ENCODE results near the gene CERT1. TPM values are rescaled to one million over a fixed set of nuclear protein-coding genes. Genes with fewer than 3 reads are reported as not detected.

CERT1 gene
- polyA plus RNA-seq, 1 of the 3 experiments (the other 2 are of a cell fraction): 4.5 TPM

DNA sequence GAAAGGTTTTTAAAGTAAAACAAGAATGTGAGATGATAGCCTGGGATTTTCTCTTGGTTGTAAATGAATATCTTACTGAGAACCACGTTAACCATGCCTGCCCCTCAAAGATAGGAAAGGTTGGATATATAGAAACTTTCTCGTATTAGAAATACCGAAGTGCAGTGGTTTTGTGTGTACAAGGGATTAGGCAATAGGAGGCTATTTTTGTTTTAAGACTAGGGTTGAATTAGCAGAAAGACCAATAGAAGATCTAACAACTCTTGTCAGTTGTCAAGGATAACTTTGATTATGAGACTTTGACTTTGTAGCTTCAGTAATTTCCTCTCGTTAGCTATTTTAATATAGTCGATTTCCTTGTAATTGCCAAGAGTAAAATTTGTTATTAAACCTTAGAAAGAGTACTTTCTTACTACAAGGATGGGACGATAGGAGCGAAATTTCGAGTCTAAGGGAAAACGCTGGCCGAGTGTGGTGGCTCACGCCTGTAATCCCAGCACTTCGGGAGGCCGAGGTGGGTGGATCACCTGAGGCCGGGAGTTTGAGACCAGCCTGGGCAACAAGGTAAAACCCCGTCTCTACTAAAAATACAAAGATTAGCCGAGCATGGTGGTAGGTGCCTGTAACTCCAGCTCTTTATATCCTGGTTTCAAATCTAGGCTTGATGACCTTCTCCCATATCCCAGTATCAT, 1.1 kb upstream of the CERT1 start:
- POLR2A ChIA-PET: interaction anchor here (1.2 kb wide), 1 partner anchor 205 kb away, joined by 5 read pairs; the partner anchor contains the start of gene POC5
- TF ChIP-seq MXI1 (IDR thresholded peaks at IDR 0.05; ENCODE audit: low read depth, low read length): no peak
- peak overlapping the region; percentile 71 to 81 for H3K27ac ChIP-seq (ENCODE audit: low read depth in 2 of 2, low read length in 1 of 2)

DNA sequence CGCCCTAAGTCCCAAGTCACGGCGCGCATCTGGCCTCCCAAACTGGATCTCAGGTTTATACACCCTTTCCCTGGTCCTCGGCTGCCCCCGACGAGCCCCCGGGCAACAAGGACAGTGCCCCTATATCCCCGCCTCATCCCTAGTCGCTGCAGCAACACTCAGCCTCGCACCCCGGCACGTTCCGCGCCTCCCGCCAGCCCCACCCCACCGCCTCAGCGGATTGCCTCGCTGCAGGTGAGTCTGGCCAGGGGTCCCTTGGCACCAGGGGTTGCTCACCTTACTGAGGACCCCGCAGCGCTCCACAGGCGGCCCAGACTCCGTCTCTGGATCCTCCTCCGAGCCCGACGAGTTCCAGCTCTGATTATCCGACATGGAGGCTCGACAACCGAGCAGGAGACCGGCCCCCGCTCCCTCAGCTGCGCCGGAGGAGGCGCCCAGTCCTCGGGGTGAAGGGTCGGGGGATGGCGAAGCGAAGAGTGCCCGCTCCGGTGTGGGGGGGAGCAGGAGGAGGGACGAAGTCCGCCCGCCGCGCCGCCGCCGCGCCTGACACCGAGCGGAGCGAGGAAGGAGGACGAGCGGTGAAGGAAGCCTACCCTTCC, 494 bp downstream of the CERT1 start:
- Histone ChIP-seq H3K27ac (ENCODE audit: low read depth in 2 of 2, low read length in 1 of 2) (peak overlapping the region; percentile 85 to 93), H3K4me3 (ENCODE audit: low read depth in 2 of 2, low read length in 1 of 2) (peak overlapping the region; percentile 85 to 98), H3F3A (replicated peaks; ENCODE audit: insufficient read depth) (peaks cover 10% of the 10 kb centered on the region), H2AFZ (ENCODE audit: low read depth) (peak overlapping the region; percentile 76), H3K9me3 (no peaks in the 10 kb centered on the region), H3K36me3 (replicated peaks in 1 of 2; ENCODE audit: control insufficient read depth in 1 of 2, insufficient read depth in 2 of 2, low read length in 1 of 2) (peaks cover 0 to 5% of the 10 kb centered on the region in 2 experiments), H3K79me2 (ENCODE audit: insufficient read depth) (peaks cover 91% of the 10 kb centered on the region), H3K4me2 (peak overlapping the region; percentile 83), H3K4me1 (ENCODE audit: control insufficient read depth in 1 of 2, insufficient read depth in 2 of 2, low read depth in 1 of 2, low read length in 1 of 2) (peaks cover 3 to 6% of the 10 kb centered on the region in 2 experiments; a peak in 2 of 4 replicates), H3K9ac (peak overlapping the region; percentile 79), H3K27me3 (ENCODE audit: insufficient read depth) (no peaks in the 10 kb centered on the region), H4K20me1 (ENCODE audit: insufficient read depth) (no peaks in the 10 kb centered on the region; the same call in 1 of the 2 replicates), H3K9me2 (no peaks in the 10 kb centered on the region)
- ChIA-PET CTCF (interaction anchor here (1.6 kb wide), 1 partner anchor 170 kb away, joined by 9 read pairs; no protein-coding TSS in a partner anchor), POLR2A (interaction anchor here (1.1 to 1.2 kb wide), 2 partner anchors 174 to 206 kb away, joined by 3 to 5 read pairs; partner anchors contain the start of genes HMGCR and POC5)
- peak; percentile 69 for DNase-seq
- TF ChIP-seq MXI1 (IDR thresholded peaks at IDR 0.05; ENCODE audit: low read depth, low read length) (peak; percentile 15; the same call in 1 of the 2 replicates), USF2 (IDR thresholded peaks at IDR 0.05; ENCODE audit: borderline replicate concordance, low read depth, low read length) (no peak), TEAD4 (IDR thresholded peaks at IDR 0.05; ENCODE audit: borderline replicate concordance, insufficient read depth) (no peak)
- TF ChIP-seq, protein P1, sequence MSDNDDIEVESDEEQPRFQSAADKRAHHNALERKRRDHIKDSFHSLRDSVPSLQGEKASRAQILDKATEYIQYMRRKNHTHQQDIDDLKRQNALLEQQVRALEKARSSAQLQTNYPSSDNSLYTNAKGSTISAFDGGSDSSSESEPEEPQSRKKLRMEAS (IDR thresholded peaks at IDR 0.05; ENCODE audit: low read depth): peak; percentile 43; the same call in 1 of the 2 replicates
- 3% methylated on average over 21 of the region's 54 CpGs for WGBS (ENCODE audit: low lambda C conversion rate)

More for the DNA sequence above, 1.1 kb upstream of the CERT1 start:
- Histone ChIP-seq H3K4me2 (peak overlapping the region; percentile 73), H3K9ac (peak overlapping the region; percentile 76), H3K79me2 (ENCODE audit: insufficient read depth) (peaks cover 92% of the 10 kb centered on the region), H3K4me3 (ENCODE audit: low read depth in 2 of 2, low read length in 1 of 2) (peak overlapping the region; percentile 75 to 98), H3K36me3 (replicated peaks in 1 of 2; ENCODE audit: control insufficient read depth in 1 of 2, insufficient read depth in 2 of 2, low read length in 1 of 2) (peaks cover 0 to 5% of the 10 kb centered on the region in 2 experiments), H3F3A (replicated peaks; ENCODE audit: insufficient read depth) (peaks cover 10% of the 10 kb centered on the region), H4K20me1 (ENCODE audit: insufficient read depth) (no peaks in the 10 kb centered on the region; the same call in 1 of the 2 replicates), H2AFZ (ENCODE audit: low read depth) (peak overlapping the region; percentile 81), H3K9me2 (no peaks in the 10 kb centered on the region), H3K4me1 (ENCODE audit: control insufficient read depth in 1 of 2, insufficient read depth in 2 of 2, low read depth in 1 of 2, low read length in 1 of 2) (peaks cover 3 to 6% of the 10 kb centered on the region in 2 experiments; a peak in 2 of 4 replicates), H3K9me3 (no peaks in the 10 kb centered on the region), H3K27me3 (ENCODE audit: insufficient read depth) (no peaks in the 10 kb centered on the region)
- DNase-seq: no peak
- CTCF ChIA-PET: no interaction called here
- WGBS (ENCODE audit: low lambda C conversion rate): 42% methylated on average over 16 of the region's 16 CpGs

GRCh38 chr5:75510417-75510835, 1.0 kb downstream of the CERT1 start:
- H3K4me1 ChIP-seq (ENCODE audit: control insufficient read depth in 1 of 2, insufficient read depth in 2 of 2, low read depth in 1 of 2, low read length in 1 of 2): peaks cover 3 to 6% of the 10 kb centered on the region in 2 experiments; a peak in 2 of 4 replicates
- peaks cover 10% of the 10 kb centered on the region for H3F3A ChIP-seq (replicated peaks; ENCODE audit: insufficient read depth)
- H3K4me3 ChIP-seq (ENCODE audit: low read depth in 2 of 2, low read length in 1 of 2): peak overlapping the region; percentile 85 to 98
- H3K9ac ChIP-seq: peak overlapping the region; percentile 79
- peaks cover 3 to 5% of the 10 kb centered on the region in 2 experiments for H3K36me3 ChIP-seq (replicated peaks in 1 of 2; ENCODE audit: control insufficient read depth in 1 of 2, insufficient read depth in 2 of 2, low read length in 1 of 2)
- TF ChIP-seq, protein P2, sequence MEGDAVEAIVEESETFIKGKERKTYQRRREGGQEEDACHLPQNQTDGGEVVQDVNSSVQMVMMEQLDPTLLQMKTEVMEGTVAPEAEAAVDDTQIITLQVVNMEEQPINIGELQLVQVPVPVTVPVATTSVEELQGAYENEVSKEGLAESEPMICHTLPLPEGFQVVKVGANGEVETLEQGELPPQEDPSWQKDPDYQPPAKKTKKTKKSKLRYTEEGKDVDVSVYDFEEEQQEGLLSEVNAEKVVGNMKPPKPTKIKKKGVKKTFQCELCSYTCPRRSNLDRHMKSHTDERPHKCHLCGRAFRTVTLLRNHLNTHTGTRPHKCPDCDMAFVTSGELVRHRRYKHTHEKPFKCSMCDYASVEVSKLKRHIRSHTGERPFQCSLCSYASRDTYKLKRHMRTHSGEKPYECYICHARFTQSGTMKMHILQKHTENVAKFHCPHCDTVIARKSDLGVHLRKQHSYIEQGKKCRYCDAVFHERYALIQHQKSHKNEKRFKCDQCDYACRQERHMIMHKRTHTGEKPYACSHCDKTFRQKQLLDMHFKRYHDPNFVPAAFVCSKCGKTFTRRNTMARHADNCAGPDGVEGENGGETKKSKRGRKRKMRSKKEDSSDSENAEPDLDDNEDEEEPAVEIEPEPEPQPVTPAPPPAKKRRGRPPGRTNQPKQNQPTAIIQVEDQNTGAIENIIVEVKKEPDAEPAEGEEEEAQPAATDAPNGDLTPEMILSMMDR (IDR thresholded peaks at IDR 0.05): no peak
- TF ChIP-seq EP300 (IDR thresholded peaks at IDR 0.05; ENCODE audit: borderline replicate concordance in 1 of 2, low read depth in 1 of 2, low read length in 1 of 2): no peak
- TF ChIP-seq GABPA (IDR thresholded peaks at IDR 0.05; ENCODE audit: low read depth): no peak
- TF ChIP-seq NFIC (IDR thresholded peaks at IDR 0.05; ENCODE audit: borderline replicate concordance): no peak
- no peak for TF ChIP-seq NRF1 (IDR thresholded peaks at IDR 0.05; ENCODE audit: low read depth, low read length)
- TF ChIP-seq CHD2 (IDR thresholded peaks at IDR 0.05; ENCODE audit: low read length, partially characterized antibody): no peak
- TF ChIP-seq RXRA (IDR thresholded peaks at IDR 0.05; ENCODE audit: borderline replicate concordance, low read depth): no peak
- CTCF ChIA-PET: interaction anchor here (1.6 kb wide), 1 partner anchor 170 kb away, joined by 9 read pairs; no protein-coding TSS in a partner anchor
- H2AFZ ChIP-seq (ENCODE audit: low read depth): peak overlapping the region; percentile 76
- POLR2A ChIA-PET: interaction anchor here (1.1 kb wide), 1 partner anchor 173 kb away, joined by 3 read pairs; the partner anchor contains the start of gene HMGCR
- H3K4me2 ChIP-seq: peak overlapping the region; percentile 83
- no peak for DNase-seq
- H3K27me3 ChIP-seq (ENCODE audit: insufficient read depth): no peaks in the 10 kb centered on the region
- H3K27ac ChIP-seq (ENCODE audit: low read depth in 2 of 2, low read length in 1 of 2): peak overlapping the region; percentile 85 to 93; a peak in 3 of 4 replicates
- H3K9me3 ChIP-seq: no peaks in the 10 kb centered on the region
- no peaks in the 10 kb centered on the region; the same call in 1 of the 2 replicates for H4K20me1 ChIP-seq (ENCODE audit: insufficient read depth)
- H3K9me2 ChIP-seq: no peaks in the 10 kb centered on the region
- peaks cover 90% of the 10 kb centered on the region for H3K79me2 ChIP-seq (ENCODE audit: insufficient read depth)
- under 1% methylated on average over 15 of the region's 15 CpGs for WGBS (ENCODE audit: low lambda C conversion rate)

Data from SK-N-SH (cell line).